ENCODE results near the gene AKR1C4.

Gene AKR1C4

DNA sequence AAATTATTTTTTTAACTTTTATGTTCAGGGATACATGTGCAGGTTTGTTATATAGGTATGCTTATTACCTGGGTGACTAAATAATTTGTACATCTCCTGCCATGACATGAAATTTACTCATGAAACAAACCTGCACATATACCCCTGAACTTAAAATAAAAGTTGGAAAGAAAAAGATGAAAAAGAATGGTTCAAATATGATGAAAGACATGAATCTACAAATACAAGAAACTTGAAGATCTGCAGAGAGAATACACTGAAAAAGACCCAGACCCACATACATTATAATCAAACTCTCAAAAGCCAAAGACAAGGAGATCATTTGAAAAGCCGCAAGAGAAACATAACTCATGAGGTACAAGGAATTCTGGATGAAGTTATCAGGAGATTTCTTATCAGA is 70.2 kb downstream of the AKR1C4 start:
- no peak for DNase-seq (ENCODE audit: low read depth)

DNA sequence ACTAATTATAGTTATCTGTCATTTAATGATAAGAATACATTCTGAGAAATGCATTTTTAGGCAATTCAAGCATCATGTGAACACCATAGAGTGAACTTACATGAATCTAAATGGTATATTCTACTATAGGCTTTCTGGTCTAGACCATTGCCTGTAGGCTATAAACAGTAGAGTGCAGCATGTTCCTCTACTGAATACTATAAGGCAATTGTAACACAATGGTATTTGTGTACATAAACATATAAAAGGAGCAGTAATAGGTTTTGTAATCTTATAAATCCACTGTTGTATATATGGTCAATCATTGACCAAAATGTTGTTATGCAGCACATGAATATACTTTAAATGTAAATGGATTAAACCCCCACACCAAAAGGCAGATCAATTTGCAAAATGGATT is 71.6 kb downstream of the AKR1C4 start:
- DNase-seq (ENCODE audit: low read depth) = no peak
